SK-N-SH treated with all-trans-retinoic acid at 6 μM for 48 hours (cell line): ENCODE results near the gene ANXA11.

Experiments
- ARNTL ChIP-seq: fragments of 450-650 bp; formaldehyde crosslinking; IDR thresholded peaks from 2 replicates; pipeline ENCODE4 v1.5.0; 2020; ENCODE audit warnings: low read depth, mild to moderate bottlenecking, moderate library complexity, borderline replicate concordance
- GLIS3 ChIP-seq: fragments of 250-450 bp; sonication (Bioruptor Pico); IDR thresholded peaks from 2 replicates; pipeline ENCODE4 v1.5.0; 2020; ENCODE audit warnings: mild to moderate bottlenecking, moderate library complexity
- ZNF8 ChIP-seq: fragments of 450-650 bp; formaldehyde crosslinking; IDR thresholded peaks from 2 replicates; pipeline ENCODE4 v1.5.0; 2020; ENCODE audit warnings: mild to moderate bottlenecking, moderate library complexity
- TF ChIP-seq, protein P1 (sequence below): fragments of 250-450 bp; sonication (Bioruptor Pico); IDR thresholded peaks from 2 replicates; pipeline ENCODE4 v1.5.1; 2020; ENCODE audit warnings: low read depth, mild to moderate bottlenecking, moderate library complexity
- TF ChIP-seq, protein P2 (sequence below): fragments of 250-450 bp; sonication (Bioruptor Pico); IDR thresholded peaks from 2 replicates; pipeline ENCODE4 v1.8.0; 2020; ENCODE audit warnings: mild to moderate bottlenecking, moderate library complexity, borderline replicate concordance
- TF ChIP-seq, protein P3 (sequence below): fragments of 250-450 bp; sonication (Bioruptor Pico); IDR thresholded peaks from 2 replicates; pipeline ENCODE4 v1.5.0; 2020; ENCODE audit warnings: mild to moderate bottlenecking, moderate library complexity

GRCh38 chr10:80158598-80159127 lies 46.7 kb downstream of the ANXA11 start:
- TF ChIP-seq, protein P1, sequence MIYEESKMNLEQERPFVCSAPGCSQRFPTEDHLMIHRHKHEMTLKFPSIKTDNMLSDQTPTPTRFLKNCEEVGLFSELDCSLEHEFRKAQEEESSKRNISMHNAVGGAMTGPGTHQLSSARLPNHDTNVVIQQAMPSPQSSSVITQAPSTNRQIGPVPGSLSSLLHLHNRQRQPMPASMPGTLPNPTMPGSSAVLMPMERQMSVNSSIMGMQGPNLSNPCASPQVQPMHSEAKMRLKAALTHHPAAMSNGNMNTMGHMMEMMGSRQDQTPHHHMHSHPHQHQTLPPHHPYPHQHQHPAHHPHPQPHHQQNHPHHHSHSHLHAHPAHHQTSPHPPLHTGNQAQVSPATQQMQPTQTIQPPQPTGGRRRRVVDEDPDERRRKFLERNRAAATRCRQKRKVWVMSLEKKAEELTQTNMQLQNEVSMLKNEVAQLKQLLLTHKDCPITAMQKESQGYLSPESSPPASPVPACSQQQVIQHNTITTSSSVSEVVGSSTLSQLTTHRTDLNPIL (CRISPR knock-in tag), result no peak
- TF ChIP-seq, protein P2, sequence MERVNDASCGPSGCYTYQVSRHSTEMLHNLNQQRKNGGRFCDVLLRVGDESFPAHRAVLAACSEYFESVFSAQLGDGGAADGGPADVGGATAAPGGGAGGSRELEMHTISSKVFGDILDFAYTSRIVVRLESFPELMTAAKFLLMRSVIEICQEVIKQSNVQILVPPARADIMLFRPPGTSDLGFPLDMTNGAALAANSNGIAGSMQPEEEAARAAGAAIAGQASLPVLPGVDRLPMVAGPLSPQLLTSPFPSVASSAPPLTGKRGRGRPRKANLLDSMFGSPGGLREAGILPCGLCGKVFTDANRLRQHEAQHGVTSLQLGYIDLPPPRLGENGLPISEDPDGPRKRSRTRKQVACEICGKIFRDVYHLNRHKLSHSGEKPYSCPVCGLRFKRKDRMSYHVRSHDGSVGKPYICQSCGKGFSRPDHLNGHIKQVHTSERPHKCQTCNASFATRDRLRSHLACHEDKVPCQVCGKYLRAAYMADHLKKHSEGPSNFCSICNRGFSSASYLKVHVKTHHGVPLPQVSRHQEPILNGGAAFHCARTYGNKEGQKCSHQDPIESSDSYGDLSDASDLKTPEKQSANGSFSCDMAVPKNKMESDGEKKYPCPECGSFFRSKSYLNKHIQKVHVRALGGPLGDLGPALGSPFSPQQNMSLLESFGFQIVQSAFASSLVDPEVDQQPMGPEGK (CRISPR knock-in tag), result no peak
- TF ChIP-seq ZNF8 (no peak), ARNTL (CRISPR knock-in tag) (no peak), GLIS3 (no peak)
- TF ChIP-seq, protein P3, sequence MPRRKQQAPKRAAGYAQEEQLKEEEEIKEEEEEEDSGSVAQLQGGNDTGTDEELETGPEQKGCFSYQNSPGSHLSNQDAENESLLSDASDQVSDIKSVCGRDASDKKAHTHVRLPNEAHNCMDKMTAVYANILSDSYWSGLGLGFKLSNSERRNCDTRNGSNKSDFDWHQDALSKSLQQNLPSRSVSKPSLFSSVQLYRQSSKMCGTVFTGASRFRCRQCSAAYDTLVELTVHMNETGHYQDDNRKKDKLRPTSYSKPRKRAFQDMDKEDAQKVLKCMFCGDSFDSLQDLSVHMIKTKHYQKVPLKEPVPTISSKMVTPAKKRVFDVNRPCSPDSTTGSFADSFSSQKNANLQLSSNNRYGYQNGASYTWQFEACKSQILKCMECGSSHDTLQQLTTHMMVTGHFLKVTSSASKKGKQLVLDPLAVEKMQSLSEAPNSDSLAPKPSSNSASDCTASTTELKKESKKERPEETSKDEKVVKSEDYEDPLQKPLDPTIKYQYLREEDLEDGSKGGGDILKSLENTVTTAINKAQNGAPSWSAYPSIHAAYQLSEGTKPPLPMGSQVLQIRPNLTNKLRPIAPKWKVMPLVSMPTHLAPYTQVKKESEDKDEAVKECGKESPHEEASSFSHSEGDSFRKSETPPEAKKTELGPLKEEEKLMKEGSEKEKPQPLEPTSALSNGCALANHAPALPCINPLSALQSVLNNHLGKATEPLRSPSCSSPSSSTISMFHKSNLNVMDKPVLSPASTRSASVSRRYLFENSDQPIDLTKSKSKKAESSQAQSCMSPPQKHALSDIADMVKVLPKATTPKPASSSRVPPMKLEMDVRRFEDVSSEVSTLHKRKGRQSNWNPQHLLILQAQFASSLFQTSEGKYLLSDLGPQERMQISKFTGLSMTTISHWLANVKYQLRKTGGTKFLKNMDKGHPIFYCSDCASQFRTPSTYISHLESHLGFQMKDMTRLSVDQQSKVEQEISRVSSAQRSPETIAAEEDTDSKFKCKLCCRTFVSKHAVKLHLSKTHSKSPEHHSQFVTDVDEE (CRISPR knock-in tag), result no peak
